Prostate gland (tissue), 2 donors: Measurements from ENCODE around the gene CSNK1G2. TPM values are rescaled to one million over a fixed set of nuclear protein-coding genes. Genes with fewer than 3 reads are reported as not detected.

Experiments
- DNase-seq: peaks from one replicate; pipeline ENCODE4 v3.0.0-alpha.2; 2019; ENCODE audit warnings: low spot score
- H3K27ac ChIP-seq, 2 donors: fragments of 200-600 bp; sonication (generic); 2 replicates each; pipeline ENCODE4 v1.5.1; 2017 to 2019
- H3K27me3 ChIP-seq: fragments of 200-600 bp; sonication (generic); replicated peaks from 2 replicates; pipeline ENCODE4 v1.5.1; 2019; ENCODE audit not compliant: insufficient read depth
- H3K36me3 ChIP-seq, 2 donors: fragments of 200-600 bp; sonication (generic); 1 replicate in 1 of 2; 2 replicates in 1 of 2; pipeline versions ENCODE4 v1.5.1 to v1.8.1; 2017 to 2019
- H3K4me1 ChIP-seq: fragments of 200-600 bp; sonication (generic); replicated peaks from 2 replicates; pipeline ENCODE4 v1.5.1; 2019
- H3K4me3 ChIP-seq, 2 donors: fragments of 200-600 bp; sonication (generic); 2 replicates each; pipeline ENCODE4 v1.5.1; 2017 to 2019
- H3K9me3 ChIP-seq: fragments of 200-600 bp; sonication (generic); 2 replicates; pipeline ENCODE4 v1.5.1; 2017
- CTCF ChIP-seq, 4 experiments: fragments of 200-600 bp in 2 of 4; fragments of 450-650 bp in 2 of 4; sonication (generic) in 2 of 4; IDR thresholded peaks; 1 replicate in 3 of 4; 2 replicates in 1 of 4; pipeline ENCODE4 v1.5.1; 2016 to 2019; ENCODE audit warnings: antibody characterized with exemption in 4 of 4, mild to moderate bottlenecking in 2 of 4, moderate library complexity in 2 of 4
- POLR2A ChIP-seq: fragments of 450-650 bp; IDR thresholded peaks from one replicate; pipeline ENCODE4 v1.6.1; 2016; ENCODE audit warnings: antibody characterized with exemption, mild to moderate bottlenecking
- POLR2AphosphoS5 ChIP-seq: sonication (generic); formaldehyde crosslinking; IDR thresholded peaks from one replicate; pipeline ENCODE4 v1.6.1; 2017; ENCODE audit warnings: antibody characterized with exemption
- WGBS: methylation state at CpG from one replicate; pipeline ENCODE4 v1.1.5; 2018; 5-methylcytosine and 5-hydroxymethylcytosine counted together
- intact Hi-C: fragments of 100-400 bp; cut with DNase I; formaldehyde crosslinking; loops from one replicate; pipeline ENCODE4 v1.14.2; 2022
- total RNA-seq, 2 donors: library from RNA; depleted of rRNA; stranded (reverse); fragments of >200 nt; gene quantifications; one replicate each; pipeline ENCODE4 v1.1.0, GENCODE V29; 2016

The CSNK1G2 gene
- total RNA-seq, 2 donors from 2014 or later, result 56.5 to 107 TPM

- Histone ChIP-seq H3K9me3 (no peaks in the 10 kb centered on the region), H3K36me3 (peaks cover 0 to 5% of the 10 kb centered on the region in 2 donors), H3K27me3 (no peaks in the 10 kb centered on the region), H3K4me1 (peaks cover 12% of the 10 kb centered on the region), H3K27ac (no peak overlapping the region), H3K4me3 (no peak overlapping the region)
- TF ChIP-seq CTCF (IDR thresholded peaks at IDR 0.05), result no peak
- intact Hi-C loops, result no loop called here
- 84% methylated on average over 13 of the region's 13 CpGs for WGBS
- DNase-seq, result no peak
Observed at GRCh38 chr19:1911098-1911497, 29.9 kb upstream of the CSNK1G2 start.

- Histone ChIP-seq H3K9me3 (no peaks in the 10 kb centered on the region), H3K4me3 (no peak overlapping the region), H3K27me3 (no peaks in the 10 kb centered on the region), H3K36me3 (peaks cover 0 to 5% of the 10 kb centered on the region in 2 donors), H3K4me1 (peaks cover 11% of the 10 kb centered on the region), H3K27ac (no peak overlapping the region)
- no peak for DNase-seq
- intact Hi-C loops, result no loop called here
- TF ChIP-seq CTCF (IDR thresholded peaks at IDR 0.05) (no peak), POLR2AphosphoS5 (no peak), POLR2A (no peak)
- 87% methylated on average over 33 of the region's 37 CpGs for WGBS
Observed at GRCh38 chr19:1911995-1912394, 29.0 kb upstream of the CSNK1G2 start.

- TF ChIP-seq POLR2A (no peak), POLR2AphosphoS5 (no peak), CTCF (IDR thresholded peaks at IDR 0.05) (no peak)
- 96% methylated on average over 77 of the region's 77 CpGs for WGBS
- intact Hi-C loops, result no loop called here
Observed at GRCh38 chr19:1912760-1913505, 28.0 kb upstream of the CSNK1G2 start.

GRCh38 chr19:1913781-1914577 lies 27.0 kb upstream of the CSNK1G2 start:
- TF ChIP-seq POLR2AphosphoS5 (no peak), CTCF (IDR thresholded peaks at IDR 0.05) (no peak), POLR2A (no peak)
- H3K4me3 ChIP-seq, result no peak overlapping the region
- 52% methylated on average over 23 of the region's 23 CpGs for whole genome bisulfite sequencing
- peaks cover 2% of the 10 kb centered on the region for H3K4me1 ChIP-seq
- H3K27ac ChIP-seq, result no peak overlapping the region
- intact Hi-C loops, result no loop called here
- no peaks in the 10 kb centered on the region for H3K27me3 ChIP-seq
- peaks cover 3 to 10% of the 10 kb centered on the region in 2 donors for H3K36me3 ChIP-seq
- no peak for DNase-seq
- no peaks in the 10 kb centered on the region for H3K9me3 ChIP-seq

More at GRCh38 chr19:1912760-1913505, 28.0 kb upstream of the CSNK1G2 start:
- no peak for DNase-seq
- H3K27me3 ChIP-seq, result no peaks in the 10 kb centered on the region
- no peaks in the 10 kb centered on the region for H3K9me3 ChIP-seq
- peaks cover 5% of the 10 kb centered on the region for H3K4me1 ChIP-seq
- no peak overlapping the region for H3K4me3 ChIP-seq
- H3K27ac ChIP-seq, result no peak overlapping the region
- peaks cover 0 to 6% of the 10 kb centered on the region in 2 donors for H3K36me3 ChIP-seq
